K562 (cell line): ENCODE measurements around the gene HCRT. TPM values are rescaled to one million over a fixed set of nuclear protein-coding genes. Genes with fewer than 3 reads are reported as not detected.

Source experiments
- ARID2 ChIP-seq: fragments of 450-650 bp; IDR thresholded peaks from 2 replicates; pipeline ENCODE4 v1.6.1; 2017; ENCODE audit warnings: antibody characterized with exemption, mild to moderate bottlenecking
- ARID4B ChIP-seq: sonication (generic); formaldehyde crosslinking; IDR thresholded peaks from 2 replicates; pipeline ENCODE4 v1.8.0; 2022; ENCODE audit warnings: mild to moderate bottlenecking, missing genetic modification reagents
- ATF2 ChIP-seq: sonication (generic); formaldehyde crosslinking; IDR thresholded peaks from 2 replicates; pipeline ENCODE4 v1.8.1; 2022; ENCODE audit warnings: missing genetic modification reagents
- CHD1 ChIP-seq: fragments of 200-600 bp; sonication (generic); IDR thresholded peaks from one replicate; pipeline ENCODE4 v1.6.1; 2012; ENCODE audit warnings: mild to moderate bottlenecking, moderate library complexity, low read length, inconsistent platforms
- CTCF ChIP-seq, 3 experiments: IDR thresholded peaks in 2 of 3; conservative IDR thresholded peaks in 1 of 3; 2 replicates each; pipeline ENCODE4 v1.5.1; 2011 to 2012; ENCODE audit warnings: low read length in 3 of 3, mild to moderate bottlenecking in 3 of 3, control low read depth in 2 of 3, improper control_type of control experiment in 1 of 3, inconsistent platforms in 1 of 3, low read depth in 1 of 3, mixed read lengths in 1 of 3, moderate library complexity in 1 of 3; ENCODE audit not compliant: insufficient read depth in 2 of 3
- EP400 ChIP-seq: fragments of 450-650 bp; IDR thresholded peaks from 2 replicates; pipeline ENCODE4 v1.6.1; 2017; ENCODE audit warnings: antibody characterized with exemption, mild to moderate bottlenecking, moderate library complexity
- GABPB1 ChIP-seq: sonication (generic); formaldehyde crosslinking; IDR thresholded peaks from 2 replicates; pipeline ENCODE4 v1.8.0; 2022; ENCODE audit warnings: mild to moderate bottlenecking, missing genetic modification reagents
- HNRNPL ChIP-seq: fragments of 200-400 bp; formaldehyde crosslinking; IDR thresholded peaks from 2 replicates; pipeline ENCODE4 v1.6.1; 2017; ENCODE audit warnings: low read depth, mild to moderate bottlenecking, low read length
- ID3 ChIP-seq, 2 experiments: fragments of 250-450 bp in 1 of 2; fragments of 450-650 bp in 1 of 2; sonication (Bioruptor Pico) in 1 of 2; IDR thresholded peaks; 2 replicates each; pipeline versions ENCODE4 v1.6.1 to v1.8.0; 2016 to 2021; ENCODE audit warnings: mild to moderate bottlenecking in 2 of 2, moderate library complexity in 2 of 2, missing compliant biosample characterization in 1 of 2, missing genetic modification characterization in 1 of 2
- JUND ChIP-seq, 2 experiments: IDR thresholded peaks; 2 replicates in 1 of 2; 3 replicates in 1 of 2; pipeline ENCODE4 v1.6.1; 2011; ENCODE audit warnings: borderline replicate concordance in 2 of 2, low read depth in 2 of 2, low read length in 2 of 2, improper control_type of control experiment in 1 of 2, missing biosample characterization in 1 of 2, missing genetic modification characterization in 1 of 2, missing genetic modification reagents in 1 of 2
- NONO ChIP-seq, 2 experiments: fragments of 200-400 bp in 1 of 2; fragments of 450-650 bp in 1 of 2; formaldehyde crosslinking in 1 of 2; IDR thresholded peaks; 2 replicates each; pipeline ENCODE4 v1.6.1; 2017; ENCODE audit warnings: low read depth in 2 of 2, mild to moderate bottlenecking in 2 of 2, moderate library complexity in 2 of 2, low read length in 1 of 2
- PHB ChIP-seq: fragments of 250-450 bp; sonication (Bioruptor Pico); IDR thresholded peaks from 2 replicates; pipeline ENCODE4 v1.5.0; 2021
- POLR2A ChIP-seq: fragments of 450-650 bp; conservative IDR thresholded peaks from 2 replicates; pipeline ENCODE4 v1.6.1; 2016
- RBM14 ChIP-seq: fragments of 200-400 bp; formaldehyde crosslinking; IDR thresholded peaks from 2 replicates; pipeline ENCODE4 v1.6.1; 2018; ENCODE audit warnings: low read depth, mild to moderate bottlenecking, low read length, moderate library complexity, borderline replicate concordance; ENCODE audit not compliant: insufficient read depth
- ZNF511 ChIP-seq: sonication (generic); formaldehyde crosslinking; IDR thresholded peaks from 2 replicates; pipeline ENCODE4 v1.8.0; 2022; ENCODE audit warnings: mild to moderate bottlenecking, missing genetic modification reagents
- polyA plus RNA-seq, 8 experiments: library from polyadenylated mRNA; depleted of rRNA in 4 of 8; stranded (reverse) in 5 of 8; unstranded in 3 of 8; fragments of >200 nt; fragmentation: Nextera tagmentation in 2 of 8; fragmentation: Illumina TruSeq in 1 of 8; extraction: Ambion mirVana in 2 of 8; extraction: Trizol in 1 of 8; gene quantifications; 2 replicates each; pipeline versions ENCODE4 v1.2.1 to v1.2.3, GENCODE V29; 2011 to 2014; ENCODE audit warnings: inconsistent platforms in 1 of 8, missing spikeins in 1 of 8
- total RNA-seq, 7 experiments: library from RNA; depleted of rRNA in 6 of 7; stranded (reverse); fragments of >200 nt in 6 of 7; fragmentation: Illumina TruSeq in 2 of 7; extraction: Trizol in 2 of 7; gene quantifications; 2 replicates each; pipeline versions ENCODE4 v1.2.1 to v1.2.3, GENCODE V29; 2011 to 2021; ENCODE audit warnings: low replicate concordance in 1 of 7

Gene HCRT
- total and polyA plus RNA-seq, 9 of the 15 experiments (the other 6 are each of a cell fraction or from before 2014, with no cell fraction given), result not detected

GRCh38 chr17:42183741-42184711 lies 1.2 kb downstream of the HCRT start (continued):
- 0 out of 2 replicates have a peak, but pooled peaks have one; percentile 47 for TF ChIP-seq ZNF511 (CRISPR knock-in tag)
- TF ChIP-seq ATF2, result 0 out of 2 replicates have a peak, but pooled peaks have one; percentile 49
- 0 out of 2 replicates have a peak, but pooled peaks have one; percentile 22 for TF ChIP-seq JUND (IDR thresholded peaks at IDR 0.05; ENCODE audit: borderline replicate concordance, low read depth, low read length)
- TF ChIP-seq JUND (tag; IDR thresholded peaks at IDR 0.05; ENCODE audit: borderline replicate concordance, low read depth, low read length), result no peak; the same call in 2 of the 3 replicates
- peak; percentile 57; the same call in 1 of the 2 replicates for TF ChIP-seq PHB (CRISPR knock-in tag)
- TF ChIP-seq POLR2A, result peak; percentile 56; the same call in 1 of the 2 replicates
- no peak for TF ChIP-seq ID3 (CRISPR knock-in tag; IDR thresholded peaks at IDR 0.05)
- 0 out of 2 replicates have a peak, but pooled peaks have one; percentile 51 for TF ChIP-seq ID3 (tag; IDR thresholded peaks at IDR 0.05)
- peak in 1 of 2 experiments; percentile 75; a peak in 1 of 4 replicates for TF ChIP-seq NONO (IDR thresholded peaks at IDR 0.05; ENCODE audit: low read depth in 2 of 2, low read length in 1 of 2)
- TF ChIP-seq ARID4B (CRISPR knock-in tag), result 0 out of 2 replicates have a peak, but pooled peaks have one; percentile 30
- peak; percentile 64 for TF ChIP-seq GABPB1 (CRISPR knock-in tag)
- TF ChIP-seq RBM14, result no peak
- TF ChIP-seq HNRNPL, result peak; percentile 98
- peak; percentile 78 to 92 (median 91) for TF ChIP-seq CTCF (IDR thresholded peaks at IDR 0.05 in 2 of 3, conservative IDR thresholded peaks at IDR 0.05 in 1 of 3; ENCODE audit: insufficient read depth in 2 of 3, low read depth in 1 of 3, low read length in 3 of 3)
- peak; percentile 56; the same call in 1 of the 2 replicates for TF ChIP-seq EP400
- TF ChIP-seq ARID2, result no peak
- TF ChIP-seq CHD1, result peak; percentile 51
